ENCODE measurements around the gene BCL11B. TPM values are rescaled to one million over a fixed set of nuclear protein-coding genes. Genes with fewer than 3 reads are reported as not detected.

Gene BCL11B
- total RNA-seq, 1 donor from 2014 or later, result 0.20 TPM

GRCh38 chr14:99210333-99210732, 61.7 kb downstream of the BCL11B start:
- no peak for DNase-seq
- intact Hi-C loops (cut with micrococcal nuclease), result no loop called here
- ATAC-seq, result no peak

DNA sequence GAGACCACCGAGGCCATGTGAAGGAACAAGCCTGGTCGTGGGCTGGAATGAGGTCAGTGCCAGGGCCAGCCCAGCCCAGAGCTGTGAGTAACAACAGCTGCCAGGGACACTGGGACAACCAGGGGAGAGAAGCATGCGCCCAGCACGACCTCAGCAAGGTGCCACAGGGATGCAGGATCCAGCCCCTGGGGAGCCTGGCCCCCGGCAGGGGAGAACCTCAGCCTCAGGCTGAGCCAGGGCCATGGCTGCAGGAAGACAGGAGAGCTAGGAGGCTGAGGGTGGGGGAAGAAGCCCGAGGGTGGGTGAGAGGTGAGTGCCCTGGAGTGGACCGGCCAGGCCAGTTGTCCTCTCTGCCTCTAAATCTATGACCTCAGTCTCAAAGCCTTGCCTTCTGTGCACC, 62.6 kb downstream of the BCL11B start:
- ATAC-seq (no peak), DNase-seq (no peak)
- intact Hi-C loops (cut with micrococcal nuclease), result no loop called here

DNA sequence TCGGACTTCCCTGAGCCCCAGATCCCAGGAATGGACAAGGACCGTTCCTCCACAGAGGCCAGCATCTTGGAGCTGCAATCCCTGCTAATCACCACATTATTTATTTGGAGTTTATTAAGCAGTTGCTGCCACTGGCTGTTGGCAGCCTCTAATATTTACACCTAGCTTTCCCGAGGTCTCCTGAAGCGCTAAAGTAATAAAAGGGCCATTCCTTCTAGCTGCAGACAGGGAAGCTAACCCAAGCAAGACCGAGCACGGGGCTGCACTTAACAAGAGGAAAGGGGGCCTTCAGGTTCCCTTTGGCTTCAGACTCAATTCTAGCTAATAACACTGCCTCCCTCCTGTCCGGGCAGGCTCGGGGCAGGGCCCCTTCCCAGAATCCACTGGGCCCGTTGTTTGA, 63.7 kb downstream of the BCL11B start:
- ATAC-seq (no peak), DNase-seq (no peak)
- intact Hi-C loops (cut with micrococcal nuclease), result no loop called here

DNA sequence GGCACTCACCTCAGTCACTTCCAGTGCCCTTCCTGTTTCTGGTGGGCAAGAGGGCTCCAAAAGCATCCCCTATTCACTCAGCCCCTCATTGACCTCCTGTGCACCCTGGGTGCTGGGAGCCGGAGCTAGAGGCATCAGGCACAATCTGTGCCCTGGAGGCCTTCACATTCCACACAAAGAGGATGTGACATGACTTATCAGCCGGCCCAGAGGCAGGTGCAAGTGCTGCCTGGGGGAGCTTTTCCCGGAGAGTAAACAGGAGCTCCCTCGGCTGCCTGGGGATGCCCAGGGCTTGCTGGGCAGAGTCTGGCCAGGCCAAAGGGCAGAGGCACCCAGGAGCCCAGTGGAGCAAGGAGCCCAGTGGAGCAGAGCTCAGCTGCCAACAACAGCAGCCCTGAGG, 64.5 kb downstream of the BCL11B start:
- ATAC-seq, result no peak
- no peak for DNase-seq
- intact Hi-C loops (cut with micrococcal nuclease), result no loop called here

- no peak for DNase-seq
- intact Hi-C loops (cut with micrococcal nuclease), result no loop called here
- ATAC-seq, result no peak
Observed at GRCh38 chr14:99206090-99206489, 65.9 kb downstream of the BCL11B start.

GRCh38 chr14:99205086-99205688, 66.8 kb downstream of the BCL11B start:
- no peak for ATAC-seq
- DNase-seq, result no peak
- intact Hi-C loops (cut with micrococcal nuclease), result no loop called here

- intact Hi-C loops (cut with micrococcal nuclease), result no loop called here
- no peak for DNase-seq
- no peak for ATAC-seq
Observed at GRCh38 chr14:99203801-99204200, 68.2 kb downstream of the BCL11B start.

DNA sequence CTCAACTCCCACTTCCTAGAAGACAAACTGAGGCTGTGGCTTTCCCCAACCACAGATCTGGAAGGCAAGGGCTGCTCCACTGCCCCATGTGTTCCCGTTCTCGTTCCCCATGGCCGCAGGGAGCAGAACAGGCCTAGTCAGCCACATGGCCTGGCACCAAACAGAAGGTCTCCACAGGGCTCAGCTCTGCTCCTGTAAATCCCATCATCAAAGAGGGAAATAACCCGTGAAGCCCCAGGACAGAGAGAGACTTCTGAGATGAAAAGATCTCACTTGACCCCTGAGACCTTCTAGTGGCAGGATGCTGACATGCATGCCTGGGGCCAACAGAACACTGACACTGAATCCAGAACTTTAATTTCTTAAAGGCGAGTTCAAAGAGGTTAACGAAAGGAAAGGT, 68.9 kb downstream of the BCL11B start:
- intact Hi-C loops (cut with micrococcal nuclease), result no loop called here
- ATAC-seq, result no peak
- no peak for DNase-seq

GRCh38 chr14:99202516-99202915, 69.5 kb downstream of the BCL11B start:
- ATAC-seq (no peak), DNase-seq (no peak)
- intact Hi-C loops (cut with micrococcal nuclease), result no loop called here

- ATAC-seq, result no peak
- DNase-seq, result no peak
- intact Hi-C loops (cut with micrococcal nuclease), result no loop called here
Observed at GRCh38 chr14:99201351-99202073, 70.5 kb downstream of the BCL11B start.

DNA sequence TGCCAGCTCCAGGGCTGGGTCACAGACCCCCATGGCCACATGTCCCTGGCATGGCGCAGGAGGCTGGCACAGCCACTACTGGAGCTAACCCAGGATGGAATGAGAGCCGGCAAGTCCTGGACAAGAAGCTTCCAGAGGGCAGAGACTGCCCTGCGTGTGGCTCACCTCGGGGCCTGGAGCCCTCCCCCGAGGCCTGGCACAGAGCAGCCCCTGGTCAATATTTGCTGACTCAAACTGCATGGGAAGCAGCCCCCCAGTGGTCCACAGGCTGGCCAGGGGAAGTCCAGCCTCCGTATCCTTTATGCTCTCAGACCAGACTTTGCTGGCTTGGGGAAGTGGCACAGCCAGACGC, 71.4 kb downstream of the BCL11B start:
- no peak for DNase-seq
- intact Hi-C loops (cut with micrococcal nuclease), result no loop called here
- peak; percentile 57 for ATAC-seq

DNA sequence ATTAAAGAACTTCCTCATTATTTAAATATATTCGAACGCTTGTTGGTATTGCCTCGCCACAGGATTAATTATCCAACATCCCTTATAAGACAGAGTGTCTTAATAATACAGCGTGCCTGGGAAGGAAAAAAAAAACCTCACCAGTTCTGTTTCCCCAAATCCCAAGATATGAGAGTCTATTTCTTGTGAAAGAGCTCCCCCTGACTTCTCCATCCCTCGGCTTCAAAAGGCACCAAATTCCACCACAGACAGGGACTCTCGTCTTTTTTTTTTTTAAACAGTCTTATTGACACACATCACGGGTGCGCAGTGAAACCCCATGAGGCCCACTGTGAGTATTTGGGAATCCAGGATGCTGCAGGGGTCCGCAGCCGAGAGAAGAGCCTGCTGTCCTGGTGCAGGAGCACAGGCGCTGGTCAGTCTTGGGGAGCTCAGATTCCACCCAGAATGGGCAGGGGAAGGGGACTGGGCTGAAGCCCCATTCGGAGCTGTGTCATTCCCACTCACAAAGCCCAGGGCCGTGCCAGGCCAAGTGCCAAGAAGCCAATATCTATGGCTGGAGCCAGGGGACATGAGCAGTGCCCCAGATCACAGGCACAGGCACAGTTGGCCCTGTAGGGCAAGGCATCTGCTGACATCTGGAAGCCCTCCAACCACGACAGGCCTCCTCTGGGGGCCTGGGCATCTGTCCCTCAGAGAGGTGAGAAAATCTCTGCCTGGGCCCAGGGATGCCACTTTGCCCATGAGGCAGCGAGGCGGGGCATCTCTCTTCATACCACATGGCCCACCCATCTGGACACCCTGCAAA, 71.9 kb downstream of the BCL11B start:
- ATAC-seq (peak; percentile 96), DNase-seq (peak; percentile 70)
- intact Hi-C loops (cut with micrococcal nuclease), result no loop called here

DNA sequence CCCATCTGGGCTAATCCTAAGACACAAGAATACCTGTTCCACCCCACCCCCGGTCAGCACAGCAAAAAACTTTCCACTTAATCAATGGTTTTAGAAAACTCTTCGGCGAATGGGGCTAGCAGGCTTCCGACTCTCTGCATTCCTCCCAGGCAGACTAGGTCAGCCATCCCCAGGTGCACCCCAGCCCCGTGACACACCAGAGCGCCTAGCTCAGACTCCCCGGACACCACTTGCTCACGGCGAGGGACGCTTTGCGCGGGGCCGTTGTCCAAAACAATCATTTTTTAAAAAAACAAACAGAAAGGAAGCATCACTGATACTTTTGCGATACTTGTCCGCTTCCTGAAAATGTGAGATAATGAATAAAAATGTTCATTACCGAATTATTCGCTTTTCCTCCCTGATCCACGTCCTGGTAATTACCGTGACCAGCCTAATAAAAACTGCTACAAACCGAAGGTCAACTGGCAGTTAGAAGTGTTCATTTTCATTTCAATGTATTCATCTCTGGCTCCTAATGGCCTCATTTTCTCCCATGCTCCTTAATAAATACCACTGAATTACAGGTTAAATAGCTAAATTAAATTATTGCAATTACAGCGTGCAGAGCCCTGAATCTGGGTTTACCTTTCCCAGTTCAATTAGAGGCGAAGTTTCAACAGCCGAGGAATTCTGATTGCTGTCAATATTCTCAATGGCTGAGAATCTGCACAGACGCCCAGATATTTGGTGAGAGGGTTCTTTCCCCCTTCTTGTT, 73.1 kb downstream of the BCL11B start:
- no peak for ATAC-seq
- no peak for DNase-seq

DNA sequence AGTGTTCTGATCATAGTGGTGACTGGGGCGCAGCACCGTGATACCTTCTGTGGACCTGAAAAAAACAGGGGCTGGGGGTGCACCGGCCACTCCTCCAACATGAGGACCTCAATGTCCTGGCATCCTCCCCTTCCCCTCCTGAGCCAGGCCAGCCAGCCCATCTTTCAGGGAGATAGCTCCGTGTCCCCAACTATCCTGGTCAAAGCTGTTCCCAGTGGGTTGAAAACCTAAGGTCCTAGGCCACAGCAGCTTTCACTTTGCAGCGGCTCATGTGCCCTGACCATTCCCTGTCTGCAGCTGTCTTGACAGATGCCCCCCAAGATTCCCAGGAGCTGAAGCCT, 75.7 kb downstream of the BCL11B start:
- intact Hi-C loops (cut with micrococcal nuclease), result no loop called here
- ATAC-seq, result no peak
- no peak for DNase-seq

More for the DNA sequence above, 73.1 kb downstream of the BCL11B start:
- intact Hi-C loops (cut with micrococcal nuclease), result no loop called here

GRCh38 chr14:99195602-99196309, 76.2 kb downstream of the BCL11B start:
- ATAC-seq (no peak), DNase-seq (no peak)
- intact Hi-C loops (cut with micrococcal nuclease), result no loop called here

GRCh38 chr14:99194736-99195135, 77.3 kb downstream of the BCL11B start:
- intact Hi-C loops (cut with micrococcal nuclease), result no loop called here
- ATAC-seq (no peak), DNase-seq (no peak)

DNA sequence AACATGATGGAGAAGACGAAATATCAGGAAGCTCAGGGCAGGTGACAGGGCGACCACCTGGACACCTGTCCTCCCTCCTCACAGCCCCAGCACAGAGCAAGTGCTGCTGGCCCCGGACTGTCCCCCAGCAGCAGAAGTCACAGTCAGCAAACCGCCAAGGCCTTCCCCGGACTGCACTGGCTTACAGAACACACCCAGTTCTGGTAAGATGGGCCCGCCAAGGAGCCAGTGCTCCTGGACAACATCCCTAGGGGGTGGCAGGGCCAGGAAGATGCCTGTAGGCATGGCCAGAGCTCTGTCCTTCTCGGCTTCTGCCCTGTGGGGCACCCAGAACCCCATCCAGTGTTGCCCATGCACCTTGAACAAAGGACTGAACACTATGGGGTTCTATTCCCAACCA, 77.9 kb downstream of the BCL11B start:
- DNase-seq (no peak), ATAC-seq (no peak)
- intact Hi-C loops (cut with micrococcal nuclease), result no loop called here

GRCh38 chr14:99192830-99193229, 79.2 kb downstream of the BCL11B start:
- intact Hi-C loops (cut with micrococcal nuclease), result no loop called here
- ATAC-seq (no peak), DNase-seq (no peak)

DNA sequence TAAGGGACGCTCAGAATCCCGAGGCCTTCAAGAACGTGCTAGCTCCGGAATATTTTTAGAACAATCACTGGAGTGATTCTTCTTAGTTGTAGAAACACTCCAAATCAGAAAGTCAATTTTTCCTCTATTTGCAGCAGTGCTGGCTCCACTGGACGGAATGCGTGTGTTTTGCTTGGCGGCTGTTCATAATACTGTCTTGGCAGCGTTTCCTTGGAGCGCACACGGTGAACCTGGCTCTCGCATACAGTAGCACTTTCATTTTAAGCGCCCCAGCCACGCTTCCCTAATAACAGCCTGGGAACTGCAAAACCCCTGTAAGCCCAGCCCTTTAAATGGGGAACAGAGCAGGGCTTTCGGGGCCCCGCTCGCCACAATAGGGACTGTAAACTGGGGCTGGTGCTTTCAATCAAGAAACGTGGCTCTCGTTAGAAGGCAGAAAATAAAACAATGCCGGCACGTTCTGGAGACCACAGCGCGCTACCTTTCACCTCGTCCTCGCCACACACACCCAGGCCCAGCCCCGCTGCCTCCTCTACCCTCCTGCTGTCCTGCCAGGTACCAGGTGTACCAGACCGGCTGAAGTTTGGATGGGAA, 79.9 kb downstream of the BCL11B start:
- intact Hi-C loops (cut with micrococcal nuclease), result no loop called here
- DNase-seq (peak; percentile 68), ATAC-seq (peak; percentile 97)

Measured in left ventricle myocardium superior (tissue), 1 donor.